ENCODE data around the gene PRKCA. TPM values are rescaled to one million over a fixed set of nuclear protein-coding genes. Genes with fewer than 3 reads are reported as not detected.

Gene PRKCA
- total RNA-seq, 1 donor from 2014 or later = 2.2 TPM

DNA sequence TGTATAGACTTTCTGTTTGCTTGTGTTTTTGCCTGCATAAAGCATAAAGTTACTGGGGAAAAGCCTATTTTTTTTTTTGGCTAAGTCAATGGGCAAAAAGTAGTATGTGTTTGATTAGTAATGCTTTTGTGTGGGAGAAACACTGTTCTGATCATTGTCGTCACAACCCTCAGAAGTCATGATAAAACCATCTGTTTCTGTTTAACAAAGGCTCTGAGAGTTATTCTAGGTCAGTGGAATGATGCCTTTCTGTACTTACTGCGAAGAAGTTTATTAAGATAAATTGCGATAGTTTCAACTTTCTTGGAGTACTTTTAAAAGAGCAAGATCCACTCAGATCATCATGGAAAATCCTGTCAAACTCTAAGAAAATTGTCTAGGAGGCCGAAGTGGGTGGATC lies 80.9 kb downstream of the PRKCA start:
- Mint-ChIP-seq H3K4me3 (no peak overlapping the region), H3K27me3 (peaks cover 5% of the 10 kb centered on the region), H3K9me3 (no peaks in the 10 kb centered on the region), H3K27ac (no peak overlapping the region), H3K36me3 (ENCODE audit: low read depth) (no peaks in the 10 kb centered on the region), H3K4me1 (no peaks in the 10 kb centered on the region)
- TF ChIP-seq, protein P1, sequence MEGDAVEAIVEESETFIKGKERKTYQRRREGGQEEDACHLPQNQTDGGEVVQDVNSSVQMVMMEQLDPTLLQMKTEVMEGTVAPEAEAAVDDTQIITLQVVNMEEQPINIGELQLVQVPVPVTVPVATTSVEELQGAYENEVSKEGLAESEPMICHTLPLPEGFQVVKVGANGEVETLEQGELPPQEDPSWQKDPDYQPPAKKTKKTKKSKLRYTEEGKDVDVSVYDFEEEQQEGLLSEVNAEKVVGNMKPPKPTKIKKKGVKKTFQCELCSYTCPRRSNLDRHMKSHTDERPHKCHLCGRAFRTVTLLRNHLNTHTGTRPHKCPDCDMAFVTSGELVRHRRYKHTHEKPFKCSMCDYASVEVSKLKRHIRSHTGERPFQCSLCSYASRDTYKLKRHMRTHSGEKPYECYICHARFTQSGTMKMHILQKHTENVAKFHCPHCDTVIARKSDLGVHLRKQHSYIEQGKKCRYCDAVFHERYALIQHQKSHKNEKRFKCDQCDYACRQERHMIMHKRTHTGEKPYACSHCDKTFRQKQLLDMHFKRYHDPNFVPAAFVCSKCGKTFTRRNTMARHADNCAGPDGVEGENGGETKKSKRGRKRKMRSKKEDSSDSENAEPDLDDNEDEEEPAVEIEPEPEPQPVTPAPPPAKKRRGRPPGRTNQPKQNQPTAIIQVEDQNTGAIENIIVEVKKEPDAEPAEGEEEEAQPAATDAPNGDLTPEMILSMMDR (IDR thresholded peaks at IDR 0.05) = no peak
- ChIA-PET CTCF (no interaction called here), POLR2A (no interaction called here)
- DNase-seq (no peak), ATAC-seq (ENCODE audit: low read depth) (no peak)
- intact Hi-C loops (cut with micrococcal nuclease) = no loop called here

DNA sequence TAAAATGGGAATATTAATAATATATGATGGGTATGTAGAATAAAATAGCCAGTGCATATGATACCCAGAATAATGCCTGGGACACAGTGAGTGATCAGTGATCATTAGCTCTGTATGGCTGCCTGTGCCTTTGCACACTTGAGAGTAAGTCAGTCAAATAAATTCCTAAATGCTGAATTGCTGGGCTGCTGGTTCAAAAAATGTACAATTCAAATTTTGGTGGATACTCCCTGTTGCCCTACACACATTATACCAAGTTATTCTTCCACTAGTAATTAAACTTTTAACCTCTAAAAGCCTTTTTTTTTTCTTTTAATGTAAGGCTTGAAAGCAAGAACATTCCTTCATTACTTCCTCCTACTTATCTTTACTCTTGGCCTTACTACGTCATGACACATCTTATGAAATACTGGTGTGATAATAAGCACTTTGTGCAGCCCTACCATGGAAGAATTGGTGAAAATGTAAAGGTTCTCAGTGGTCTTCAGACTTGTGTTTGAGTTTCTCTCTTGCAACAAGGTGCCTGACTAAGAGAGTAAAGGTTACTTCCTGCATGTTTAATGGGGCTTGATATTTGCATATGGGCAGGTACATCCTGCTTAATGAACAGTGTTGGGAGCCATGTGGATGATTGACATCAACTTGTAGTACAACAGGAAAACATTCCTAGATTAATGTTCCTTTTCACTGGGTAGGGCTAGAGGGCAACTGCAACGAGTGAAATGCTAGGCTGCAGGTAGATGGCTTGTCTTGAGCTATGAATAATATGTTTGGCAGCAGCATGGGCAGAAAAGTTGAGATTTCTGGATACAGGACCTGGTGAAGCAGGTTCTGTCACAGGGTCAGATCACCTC lies 84.3 kb downstream of the PRKCA start:
- H3K9me3 Mint-ChIP-seq = no peaks in the 10 kb centered on the region
- H3K36me3 Mint-ChIP-seq (ENCODE audit: low read depth) = no peaks in the 10 kb centered on the region
- no peaks in the 10 kb centered on the region for H3K4me1 Mint-ChIP-seq
- DNase-seq = no peak
- intact Hi-C loops (cut with micrococcal nuclease) = no loop called here
- ChIA-PET POLR2A (no interaction called here), CTCF (no interaction called here)
- peaks cover 4% of the 10 kb centered on the region for H3K27me3 Mint-ChIP-seq
- ATAC-seq (ENCODE audit: low read depth) = no peak
- no peak overlapping the region for H3K4me3 Mint-ChIP-seq
- H3K27ac Mint-ChIP-seq = no peak overlapping the region
- TF ChIP-seq, protein P1 (IDR thresholded peaks at IDR 0.05) = no peak

DNA sequence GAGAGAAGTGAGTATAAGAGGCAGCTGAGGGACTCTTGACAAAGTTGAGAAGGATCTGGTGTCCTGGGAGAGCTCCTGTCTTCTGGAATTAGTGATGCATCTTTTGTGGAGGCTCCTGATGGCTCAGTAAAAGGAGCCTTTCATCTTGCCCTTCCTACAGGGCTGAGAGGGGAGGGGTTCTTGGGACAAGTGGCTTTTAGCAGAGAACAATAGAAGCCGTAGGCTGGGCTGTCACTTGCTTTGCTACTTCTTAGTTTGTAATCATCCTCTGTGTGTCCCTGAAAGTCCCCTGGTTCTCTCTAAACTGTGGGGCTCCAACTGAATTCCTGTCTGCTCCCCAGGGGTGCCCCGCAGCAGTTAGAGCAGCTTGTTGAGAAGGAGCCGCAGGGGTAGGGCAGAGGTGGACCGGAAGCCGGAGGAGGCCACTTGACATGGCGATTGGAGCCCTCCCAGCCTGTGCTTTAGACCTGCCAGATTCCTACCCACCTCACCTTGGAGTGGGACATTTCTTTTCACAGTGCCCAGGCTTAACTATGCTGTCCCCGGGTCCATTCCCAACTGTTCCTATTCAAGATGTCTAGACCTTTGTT lies 85.1 kb downstream of the PRKCA start:
- intact Hi-C loops (cut with micrococcal nuclease) = no loop called here
- peaks cover 4% of the 10 kb centered on the region for H3K27me3 Mint-ChIP-seq
- TF ChIP-seq, protein P1 (IDR thresholded peaks at IDR 0.05) = no peak
- H3K9me3 Mint-ChIP-seq = no peaks in the 10 kb centered on the region
- CTCF ChIA-PET = no interaction called here
- H3K4me3 Mint-ChIP-seq = no peak overlapping the region
- peaks cover 2% of the 10 kb centered on the region for H3K4me1 Mint-ChIP-seq
- ATAC-seq (ENCODE audit: low read depth) = no peak
- no peak for DNase-seq
- H3K27ac Mint-ChIP-seq = no peak overlapping the region
- POLR2A ChIA-PET = no interaction called here
- no peaks in the 10 kb centered on the region for H3K36me3 Mint-ChIP-seq (ENCODE audit: low read depth)

DNA sequence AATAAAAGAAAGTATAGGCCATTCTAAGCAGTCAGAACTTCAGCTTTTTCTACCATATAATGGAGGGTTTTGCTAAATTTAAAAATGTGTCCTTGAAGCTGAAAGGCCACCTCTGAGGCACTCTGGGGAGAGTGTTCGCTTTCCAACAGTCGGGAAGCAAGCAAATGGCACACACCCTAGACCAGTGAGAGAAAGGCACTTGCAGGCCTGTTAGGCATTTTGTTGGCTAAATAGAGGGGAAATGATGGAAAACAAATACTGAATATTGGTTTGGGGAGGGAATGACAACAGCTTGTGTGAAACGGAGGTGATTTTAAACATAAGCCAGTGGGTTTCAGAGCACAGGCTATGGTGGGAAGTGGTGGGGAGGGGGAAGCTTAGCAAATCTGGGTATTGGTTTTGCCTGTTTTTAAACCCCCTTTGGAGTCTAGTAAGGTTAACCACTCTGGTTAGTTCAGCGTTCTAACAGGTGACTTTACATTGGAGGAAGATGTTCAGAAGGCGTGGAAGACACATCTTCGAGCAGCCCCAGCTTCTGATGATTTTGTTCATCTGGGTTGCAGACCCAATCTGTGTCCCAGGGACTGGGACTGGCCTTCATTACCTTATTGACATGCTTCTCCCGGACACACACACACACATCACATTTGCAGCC lies 90.5 kb downstream of the PRKCA start:
- intact Hi-C loops (cut with micrococcal nuclease) = no loop called here
- Mint-ChIP-seq H3K9me3 (no peaks in the 10 kb centered on the region), H3K27ac (no peak overlapping the region), H3K4me3 (no peak overlapping the region), H3K4me1 (peaks cover 2% of the 10 kb centered on the region), H3K27me3 (no peaks in the 10 kb centered on the region), H3K36me3 (ENCODE audit: low read depth) (no peaks in the 10 kb centered on the region)
- DNase-seq (no peak), ATAC-seq (ENCODE audit: low read depth) (no peak)
- CTCF ChIA-PET = no interaction called here
- TF ChIP-seq, protein P1 (IDR thresholded peaks at IDR 0.05) = no peak
- POLR2A ChIA-PET = no interaction called here

DNA sequence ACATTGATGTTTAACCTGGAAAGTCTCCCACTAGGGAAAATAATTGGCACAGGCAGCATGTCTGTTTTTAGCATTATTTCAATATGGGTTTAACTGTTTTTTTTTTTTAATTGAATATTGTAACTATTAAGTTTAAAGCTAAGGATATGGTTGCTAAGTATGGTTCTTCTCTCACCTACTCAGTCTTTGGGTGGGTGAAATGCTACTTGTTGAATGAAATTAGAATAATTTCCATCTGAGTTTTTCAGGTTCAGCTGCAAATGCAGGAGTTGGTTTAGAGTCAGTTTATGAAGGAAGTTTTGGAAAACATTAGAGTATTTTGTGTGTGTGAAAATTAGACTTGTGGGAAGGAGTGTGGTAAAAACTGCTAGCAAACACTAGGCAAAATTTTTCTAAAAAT lies 93.5 kb downstream of the PRKCA start:
- intact Hi-C loops (cut with micrococcal nuclease) = no loop called here
- Mint-ChIP-seq H3K9me3 (no peaks in the 10 kb centered on the region), H3K4me3 (no peak overlapping the region), H3K27ac (no peak overlapping the region), H3K4me1 (peaks cover 2% of the 10 kb centered on the region), H3K36me3 (ENCODE audit: low read depth) (no peaks in the 10 kb centered on the region), H3K27me3 (no peaks in the 10 kb centered on the region)
- ChIA-PET CTCF (no interaction called here), POLR2A (no interaction called here)
- DNase-seq (no peak), ATAC-seq (ENCODE audit: low read depth) (no peak)
- TF ChIP-seq, protein P1 (IDR thresholded peaks at IDR 0.05) = no peak
